HFF-Myc (cell line): Measurements from ENCODE around the gene AANAT.
"Not testable (repeated sequence)": the region's sequence is repeated elsewhere in the genome, so short reads cannot be mapped to it uniquely, and the experiment has no call there.

Experiments
- DNase-seq: peaks from one replicate; pipeline ENCODE4 v3.0.0-alpha.2; 2011; ENCODE audit warnings: low read depth; ENCODE audit errors: extremely low read depth
- H3K4me3 ChIP-seq: replicated peaks from 2 replicates; pipeline ENCODE4 v1.5.1; 2011; ENCODE audit warnings: low read depth, mild to moderate bottlenecking, control low read depth, low read length
- TF ChIP-seq, protein P1 (sequence below): IDR thresholded peaks from 2 replicates; pipeline ENCODE4 v1.5.1; 2012; ENCODE audit warnings: mild to moderate bottlenecking, low read depth, low read length, control low read depth; ENCODE audit errors: missing control alignments

The AANAT gene

DNA sequence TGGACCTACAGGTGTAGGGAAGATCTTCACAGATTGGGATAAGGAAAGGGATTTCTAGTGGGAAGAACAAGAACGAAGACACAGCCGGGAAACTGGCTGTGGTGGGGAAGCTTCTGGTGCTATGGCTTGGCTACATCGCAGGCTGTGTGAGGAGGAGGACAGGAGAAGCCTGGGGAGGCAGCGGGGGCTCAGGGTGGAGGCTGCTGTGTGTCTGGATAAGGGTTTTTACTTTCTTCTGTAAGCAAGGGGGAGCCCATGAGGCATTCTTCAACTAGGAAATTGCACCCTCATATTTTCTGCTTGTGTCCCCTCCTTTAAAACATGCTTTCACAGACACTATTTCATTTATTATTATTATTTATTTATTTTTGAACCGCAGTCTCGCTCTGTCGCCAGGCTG is 36.7 kb downstream of the AANAT start:
- H3K4me3 ChIP-seq: no peak overlapping the region
- no peak for DNase-seq
- TF ChIP-seq, protein P1, sequence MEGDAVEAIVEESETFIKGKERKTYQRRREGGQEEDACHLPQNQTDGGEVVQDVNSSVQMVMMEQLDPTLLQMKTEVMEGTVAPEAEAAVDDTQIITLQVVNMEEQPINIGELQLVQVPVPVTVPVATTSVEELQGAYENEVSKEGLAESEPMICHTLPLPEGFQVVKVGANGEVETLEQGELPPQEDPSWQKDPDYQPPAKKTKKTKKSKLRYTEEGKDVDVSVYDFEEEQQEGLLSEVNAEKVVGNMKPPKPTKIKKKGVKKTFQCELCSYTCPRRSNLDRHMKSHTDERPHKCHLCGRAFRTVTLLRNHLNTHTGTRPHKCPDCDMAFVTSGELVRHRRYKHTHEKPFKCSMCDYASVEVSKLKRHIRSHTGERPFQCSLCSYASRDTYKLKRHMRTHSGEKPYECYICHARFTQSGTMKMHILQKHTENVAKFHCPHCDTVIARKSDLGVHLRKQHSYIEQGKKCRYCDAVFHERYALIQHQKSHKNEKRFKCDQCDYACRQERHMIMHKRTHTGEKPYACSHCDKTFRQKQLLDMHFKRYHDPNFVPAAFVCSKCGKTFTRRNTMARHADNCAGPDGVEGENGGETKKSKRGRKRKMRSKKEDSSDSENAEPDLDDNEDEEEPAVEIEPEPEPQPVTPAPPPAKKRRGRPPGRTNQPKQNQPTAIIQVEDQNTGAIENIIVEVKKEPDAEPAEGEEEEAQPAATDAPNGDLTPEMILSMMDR: peak; percentile 25

DNA sequence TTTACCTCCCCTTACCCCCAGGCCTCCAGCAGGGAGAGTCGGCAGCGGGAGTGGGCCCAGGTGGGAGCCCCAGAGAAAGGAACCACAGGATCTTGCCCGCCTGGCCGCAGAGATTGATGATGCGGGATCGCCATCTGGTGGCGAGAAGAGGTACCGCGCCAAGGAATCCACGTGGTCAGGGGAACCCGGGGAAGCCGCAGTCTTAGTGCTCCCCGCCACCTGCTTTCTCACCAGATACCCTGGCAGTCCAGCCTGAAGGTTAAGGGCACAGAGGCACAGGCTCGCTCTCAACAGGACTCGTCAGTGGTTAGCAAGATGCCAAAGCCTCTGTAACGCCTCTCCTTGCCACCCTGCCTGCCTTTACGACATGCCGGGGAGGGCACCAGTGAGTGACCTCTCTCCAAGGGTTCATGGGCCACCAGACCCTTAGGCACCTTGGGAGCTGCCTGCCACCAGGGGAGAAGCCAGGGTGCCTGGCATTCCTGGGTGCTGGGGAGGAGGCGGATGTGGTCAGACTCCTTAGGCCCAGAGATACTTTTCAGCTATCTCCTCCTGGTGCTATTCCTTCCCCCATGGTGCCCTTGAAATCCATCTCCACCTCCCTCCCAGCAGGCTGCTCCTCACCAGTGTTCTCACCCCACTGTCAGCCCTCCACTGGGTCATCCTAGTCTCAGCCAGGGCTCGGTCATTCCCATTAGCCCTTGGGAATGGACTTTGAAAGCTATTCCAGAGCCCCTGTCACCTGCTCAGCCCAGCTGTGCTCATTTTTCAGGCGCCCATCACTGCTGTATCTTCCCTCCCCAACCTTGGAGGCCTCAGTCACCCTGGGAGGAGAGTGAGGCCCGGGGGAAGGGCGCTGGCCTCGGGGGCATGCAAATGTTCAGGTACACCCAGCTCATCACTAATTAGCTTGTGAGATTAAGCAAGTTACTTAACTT is 39.3 kb downstream of the AANAT start:
- no peak for DNase-seq
- TF ChIP-seq, protein P1: peak; percentile 89
- no peak overlapping the region for H3K4me3 ChIP-seq

DNA sequence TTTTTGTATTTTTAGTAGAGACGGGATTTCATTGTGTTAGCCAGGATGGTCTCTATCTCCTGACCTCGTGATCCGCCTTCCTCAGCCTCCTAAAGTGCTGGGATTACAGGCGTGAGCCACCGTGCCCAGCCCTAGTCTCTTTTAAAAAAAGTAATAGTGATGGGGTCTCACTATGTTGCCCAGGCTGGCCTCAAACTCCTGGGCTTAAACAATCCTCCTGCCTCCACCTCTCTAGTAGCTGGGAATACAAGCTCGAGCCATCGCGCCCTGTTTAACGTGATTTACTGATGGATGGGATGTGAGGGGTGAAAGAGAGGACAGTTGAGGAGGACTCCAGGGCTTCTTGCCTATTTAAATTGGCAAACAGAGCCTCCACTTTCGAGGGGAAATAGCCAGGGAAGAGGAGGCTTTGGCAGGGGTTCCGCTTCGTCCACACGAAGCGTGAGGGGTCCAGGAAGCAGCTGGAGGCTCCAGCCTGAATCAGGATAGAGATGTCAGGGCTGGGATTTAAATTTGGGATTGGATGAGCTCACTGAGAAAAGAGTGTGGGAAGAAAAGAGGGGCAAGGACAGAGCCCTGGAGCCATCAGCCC is 41.2 kb downstream of the AANAT start:
- DNase-seq, H3K4me3 ChIP-seq: not testable (repeated sequence)

DNA sequence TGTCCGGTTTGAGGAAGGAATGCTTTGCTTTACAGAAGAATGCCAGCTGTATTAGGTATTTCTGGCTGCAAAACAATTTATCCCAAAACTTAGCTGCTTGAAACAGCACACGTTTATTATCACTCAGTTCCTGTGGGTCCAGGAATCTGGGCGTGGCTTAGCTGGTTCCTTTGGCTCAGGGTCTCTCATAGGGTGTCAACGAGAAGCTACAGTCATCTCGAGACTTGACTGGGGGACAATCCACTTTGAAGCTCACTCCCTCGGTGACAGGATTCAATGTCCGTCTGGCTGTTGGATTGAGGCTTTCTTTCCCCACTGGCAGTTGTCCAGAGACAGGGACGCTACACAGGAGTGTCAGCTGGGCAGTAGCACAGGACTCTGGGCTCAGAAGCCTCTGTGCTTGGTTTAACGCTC is 43.4 kb downstream of the AANAT start:
- no peak for DNase-seq
- H3K4me3 ChIP-seq: no peak overlapping the region
- TF ChIP-seq, protein P1: no peak

DNA sequence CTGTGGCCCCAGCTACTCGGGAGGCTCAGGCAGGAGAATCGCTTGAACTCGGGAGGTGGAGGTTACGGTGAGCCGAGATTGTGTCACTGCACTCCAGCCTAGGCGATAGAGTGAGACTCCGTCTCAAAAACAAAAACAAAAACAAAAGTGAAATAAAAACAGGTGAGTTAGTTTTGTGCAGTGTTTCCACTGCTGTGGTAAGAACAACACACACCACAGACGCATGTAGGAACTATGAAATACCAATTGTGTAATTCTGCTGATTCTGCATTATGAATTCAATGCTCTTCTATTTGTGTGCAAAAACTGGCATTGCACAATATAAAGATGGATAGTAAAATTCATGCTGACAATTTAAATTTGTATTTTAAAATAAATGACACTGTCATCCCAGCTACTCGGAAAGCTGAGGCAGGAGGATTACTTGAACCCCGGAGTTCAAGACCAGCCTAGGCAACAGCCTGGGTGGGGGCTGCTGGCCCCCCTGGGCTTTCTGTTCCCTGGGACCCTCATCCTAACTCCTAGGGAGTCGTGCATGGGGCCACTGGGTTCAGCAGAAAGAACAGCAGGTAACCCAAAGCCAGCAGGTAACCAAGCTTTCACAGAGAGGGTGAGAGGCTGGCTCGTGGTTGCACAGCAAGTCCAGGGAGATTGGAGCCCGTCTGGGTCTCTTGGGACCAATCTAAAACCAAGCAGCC is 44.4 kb downstream of the AANAT start:
- no peak for DNase-seq
- no peak overlapping the region for H3K4me3 ChIP-seq
- TF ChIP-seq, protein P1: no peak

DNA sequence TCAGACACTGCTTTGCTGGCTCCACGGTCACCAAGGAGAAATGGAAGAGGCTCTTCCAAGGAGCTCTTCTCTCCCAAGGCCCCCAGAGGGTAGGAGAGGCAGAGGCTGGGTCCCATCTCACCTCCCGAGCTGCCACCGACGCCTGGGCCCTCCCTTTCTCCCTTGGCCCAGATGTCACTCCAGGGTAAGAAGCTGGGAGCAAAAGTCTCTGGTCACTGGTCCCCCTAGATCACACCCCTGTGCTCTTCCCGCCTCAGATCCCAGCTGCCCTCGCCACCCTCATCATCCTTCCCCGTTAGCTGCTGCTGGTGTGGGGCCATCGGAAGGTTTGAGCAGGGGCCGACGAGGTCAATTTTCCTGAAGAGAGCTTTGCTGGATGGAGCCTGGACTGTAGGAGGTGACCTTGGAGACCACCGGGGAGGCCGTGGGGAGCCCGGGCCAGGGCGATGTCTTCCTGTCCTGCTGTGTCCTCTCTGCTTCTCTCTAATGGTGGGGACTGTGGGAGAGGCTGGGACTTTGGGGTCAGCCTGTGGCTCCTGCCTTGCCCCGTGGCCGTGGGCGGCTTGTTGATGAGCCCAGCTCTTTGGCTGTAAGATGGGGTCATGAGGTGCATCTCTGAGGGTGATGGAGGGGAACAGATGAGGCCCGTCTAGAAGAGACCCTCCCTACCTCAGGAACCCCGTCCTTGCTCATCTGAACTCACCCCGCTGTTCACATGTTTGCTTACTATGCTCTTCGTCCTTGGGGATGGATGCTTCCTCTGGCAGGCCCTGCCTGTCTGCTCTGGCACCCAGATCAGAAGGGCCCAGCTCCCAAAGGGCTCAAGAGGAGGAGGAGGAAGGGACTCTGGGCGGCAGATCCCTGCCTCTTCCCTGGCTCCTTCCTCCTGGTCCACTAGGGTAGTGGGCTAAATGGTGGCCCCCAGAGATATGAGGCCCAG is 45.2 kb downstream of the AANAT start:
- DNase-seq: no peak
- TF ChIP-seq, protein P1: no peak
- H3K4me3 ChIP-seq: no peak overlapping the region
